ENCODE results near the gene OXLD1. TPM values are rescaled to one million over a fixed set of nuclear protein-coding genes. Genes with fewer than 3 reads are reported as not detected.

The OXLD1 gene
- total RNA-seq, 4 donors from 2014 or later, result 15.5 to 32.2 (median 22.2) TPM

GRCh38 chr17:81665205-81666091 lies 957 bp downstream of the OXLD1 start:
- TF ChIP-seq CTCF (IDR thresholded peaks at IDR 0.05 in 4 of 5, conservative IDR thresholded peaks at IDR 0.05 in 1 of 5) (no peak), POLR2A (IDR thresholded peaks at IDR 0.05) (no peak)
- H3K36me3 ChIP-seq, result peaks cover 0 to 24% of the 10 kb centered on the region in 2 donors
- H3K4me3 ChIP-seq, result peak overlapping the region; percentile 78 to 97 (median 88)
- no peak for DNase-seq
- ATAC-seq, result no peak
- intact Hi-C loops (cut with DNase I; ENCODE audit: low total_unique reads), result loop anchor here (1.0 to 2.0 kb wide), 2 partner anchors 18 to 29 kb away; partner anchors contain the start of genes ARL16, NPLOC4 and TSPAN10
- H3K27me3 ChIP-seq, result no peaks in the 10 kb centered on the region
- in situ Hi-C loops (cut with MboI; ENCODE audit: low sequenced_read_pairs in 4 of 4), result no loop called here
- no peaks in the 10 kb centered on the region for H3K9me3 ChIP-seq
- peaks cover 19 to 21% of the 10 kb centered on the region in 2 donors for H3K4me1 ChIP-seq
- peak overlapping the region; percentile 73 to 87 (median 84) for H3K27ac ChIP-seq

GRCh38 chr17:81664051-81664470 lies 2.3 kb downstream of the OXLD1 start:
- Histone ChIP-seq H3K27ac (no peak overlapping the region), H3K27me3 (no peaks in the 10 kb centered on the region), H3K4me1 (peaks cover 19 to 21% of the 10 kb centered on the region in 2 donors), H3K36me3 (peaks cover 0 to 10% of the 10 kb centered on the region in 2 donors), H3K9me3 (no peaks in the 10 kb centered on the region), H3K4me3 (no peak overlapping the region)
- ATAC-seq (no peak), DNase-seq (no peak)
- in situ Hi-C loops (cut with MboI; ENCODE audit: low sequenced_read_pairs in 4 of 4) (no loop called here), intact Hi-C loops (cut with DNase I; ENCODE audit: low total_unique reads) (no loop called here)
- TF ChIP-seq POLR2A (IDR thresholded peaks at IDR 0.05) (no peak), CTCF (IDR thresholded peaks at IDR 0.05 in 4 of 5, conservative IDR thresholded peaks at IDR 0.05 in 1 of 5) (no peak)

GRCh38 chr17:81662002-81662401 lies 4.4 kb downstream of the OXLD1 start:
- H3K27me3 ChIP-seq, result no peaks in the 10 kb centered on the region
- H3K9me3 ChIP-seq, result no peaks in the 10 kb centered on the region
- in situ Hi-C loops (cut with MboI; ENCODE audit: low sequenced_read_pairs in 4 of 4), result no loop called here
- intact Hi-C loops (cut with DNase I; ENCODE audit: low total_unique reads), result no loop called here
- H3K4me1 ChIP-seq, result peaks cover 10 to 14% of the 10 kb centered on the region in 2 donors
- H3K27ac ChIP-seq, result no peak overlapping the region
- H3K36me3 ChIP-seq, result peaks cover 0 to 5% of the 10 kb centered on the region in 2 donors
- DNase-seq, result no peak
- H3K4me3 ChIP-seq, result no peak overlapping the region
- no peak for ATAC-seq
- TF ChIP-seq CTCF (IDR thresholded peaks at IDR 0.05 in 4 of 5, conservative IDR thresholded peaks at IDR 0.05 in 1 of 5) (no peak), POLR2A (IDR thresholded peaks at IDR 0.05) (no peak)

GRCh38 chr17:81660441-81660840 lies 6.0 kb downstream of the OXLD1 start:
- H3K4me3 ChIP-seq, result no peak overlapping the region
- no peaks in the 10 kb centered on the region for H3K27me3 ChIP-seq
- no peak overlapping the region for H3K27ac ChIP-seq
- in situ Hi-C loops (cut with MboI; ENCODE audit: low sequenced_read_pairs in 4 of 4), result no loop called here
- no peak for ATAC-seq
- H3K36me3 ChIP-seq, result peaks cover 0 to 5% of the 10 kb centered on the region in 2 donors
- no peak for DNase-seq
- no peaks in the 10 kb centered on the region for H3K9me3 ChIP-seq
- intact Hi-C loops (cut with DNase I; ENCODE audit: low total_unique reads), result no loop called here
- no peak for TF ChIP-seq CTCF (IDR thresholded peaks at IDR 0.05 in 4 of 5, conservative IDR thresholded peaks at IDR 0.05 in 1 of 5)
- TF ChIP-seq POLR2A (IDR thresholded peaks at IDR 0.05), result no peak
- peaks cover 4% of the 10 kb centered on the region in 2 donors for H3K4me1 ChIP-seq

All from gastrocnemius medialis (tissue), 4 donors.